ENCODE measurements around the gene OSBP2. TPM values are rescaled to one million over a fixed set of nuclear protein-coding genes. Genes with fewer than 3 reads are reported as not detected.

Gene OSBP2
- total RNA-seq, 1 experiment from 2014 or later = 7.1 TPM

GRCh38 chr22:30648825-30649224, 45.8 kb upstream of the OSBP2 start:
- peak overlapping the region; percentile 30; the same call in 1 of the 2 replicates for H3K27ac ChIP-seq
- H3K4me1 ChIP-seq (replicated peaks; ENCODE audit: insufficient read depth) = peaks cover 15% of the 10 kb centered on the region
- peak overlapping the region; percentile 56 for H3K4me2 ChIP-seq
- H3K9me2 ChIP-seq (ENCODE audit: insufficient read depth) = no peaks in the 10 kb centered on the region
- H3K36me3 ChIP-seq (ENCODE audit: low read depth) = no peaks in the 10 kb centered on the region
- peaks cover 11% of the 10 kb centered on the region; the same call in 1 of the 2 replicates for H3F3A ChIP-seq (ENCODE audit: insufficient read depth, low read depth)
- POLR2A ChIA-PET (ENCODE audit: unreplicated experiment) = interaction anchor here (0.7 kb wide), 1 partner anchor 272 kb away, joined by 5 read pairs; no protein-coding TSS in a partner anchor
- TF ChIP-seq CTCF (conservative IDR thresholded peaks at IDR 0.05) (no peak), EZH2 (IDR thresholded peaks at IDR 0.05; ENCODE audit: low read depth) (no peak)
- H2AFZ ChIP-seq = no peak overlapping the region
- H3K79me2 ChIP-seq (ENCODE audit: low read depth) = no peaks in the 10 kb centered on the region
- H3K27me3 ChIP-seq (ENCODE audit: insufficient read depth, low read depth) = no peaks in the 10 kb centered on the region
- TSS peak; percentile 85 for BruUV-seq (replicated peaks)
- CTCF ChIA-PET = no interaction called here
- no peak for DNase-seq
- H3K4me3 ChIP-seq = no peak overlapping the region
- intact Hi-C loops (cut with micrococcal nuclease; ENCODE audit: unreplicated experiment) = no loop called here
- no peaks in the 10 kb centered on the region for H4K20me1 ChIP-seq (ENCODE audit: insufficient read depth)
- no peaks in the 10 kb centered on the region for H3K9me3 ChIP-seq (ENCODE audit: insufficient read depth, low read depth)

- Histone ChIP-seq H3K9me2 (ENCODE audit: insufficient read depth) (no peaks in the 10 kb centered on the region), H2AFZ (no peak overlapping the region), H3K4me2 (peak overlapping the region; percentile 56), H3K4me3 (no peak overlapping the region), H4K20me1 (ENCODE audit: insufficient read depth) (no peaks in the 10 kb centered on the region), H3K4me1 (replicated peaks; ENCODE audit: insufficient read depth) (peaks cover 15% of the 10 kb centered on the region), H3K27me3 (ENCODE audit: insufficient read depth, low read depth) (no peaks in the 10 kb centered on the region), H3K36me3 (ENCODE audit: low read depth) (no peaks in the 10 kb centered on the region), H3K9me3 (ENCODE audit: insufficient read depth, low read depth) (no peaks in the 10 kb centered on the region), H3F3A (ENCODE audit: insufficient read depth, low read depth) (peaks cover 11% of the 10 kb centered on the region; the same call in 1 of the 2 replicates), H3K27ac (peak overlapping the region; percentile 30; the same call in 1 of the 2 replicates), H3K79me2 (ENCODE audit: low read depth) (no peaks in the 10 kb centered on the region)
- POLR2A ChIA-PET (ENCODE audit: unreplicated experiment) = interaction anchor here (0.6 kb wide), 1 partner anchor 134 kb away, joined by 3 read pairs; no protein-coding TSS in a partner anchor
- BruUV-seq (replicated peaks) = no TSS peak
- DNase-seq = peak; percentile 86 to 90
- intact Hi-C loops (cut with micrococcal nuclease; ENCODE audit: unreplicated experiment) = no loop called here
- TF ChIP-seq CTCF (conservative IDR thresholded peaks at IDR 0.05) = no peak; the same call in 1 of the 2 replicates
- no peak for TF ChIP-seq EZH2 (IDR thresholded peaks at IDR 0.05; ENCODE audit: low read depth)
- CTCF ChIA-PET = interaction anchor here (1.1 kb wide), 1 partner anchor 17 kb away, joined by 3 read pairs; no protein-coding TSS in a partner anchor
Measured at GRCh38 chr22:30649430-30650007, 45.2 kb upstream of the OSBP2 start.

GRCh38 chr22:30650508-30651116, 44.1 kb upstream of the OSBP2 start:
- Histone ChIP-seq H2AFZ (no peak overlapping the region), H3K4me1 (replicated peaks; ENCODE audit: insufficient read depth) (peaks cover 15% of the 10 kb centered on the region), H4K20me1 (ENCODE audit: insufficient read depth) (no peaks in the 10 kb centered on the region), H3K27ac (no peak overlapping the region), H3K9me2 (ENCODE audit: insufficient read depth) (no peaks in the 10 kb centered on the region), H3K79me2 (ENCODE audit: low read depth) (no peaks in the 10 kb centered on the region), H3F3A (ENCODE audit: insufficient read depth, low read depth) (peaks cover 11% of the 10 kb centered on the region; the same call in 1 of the 2 replicates), H3K4me2 (no peak overlapping the region), H3K27me3 (ENCODE audit: insufficient read depth, low read depth) (no peaks in the 10 kb centered on the region), H3K9me3 (ENCODE audit: insufficient read depth, low read depth) (no peaks in the 10 kb centered on the region), H3K36me3 (ENCODE audit: low read depth) (no peaks in the 10 kb centered on the region), H3K4me3 (no peak overlapping the region)
- intact Hi-C loops (cut with micrococcal nuclease; ENCODE audit: unreplicated experiment) = no loop called here
- ChIA-PET CTCF (interaction anchor here (0.6 to 1.1 kb wide), 2 partner anchors 16 to 105 kb away, joined by 3 read pairs; no protein-coding TSS in a partner anchor), POLR2A (ENCODE audit: unreplicated experiment) (no interaction called here)
- no peak for TF ChIP-seq CTCF (conservative IDR thresholded peaks at IDR 0.05)
- TF ChIP-seq EZH2 (IDR thresholded peaks at IDR 0.05; ENCODE audit: low read depth) = no peak
- DNase-seq = no peak
- BruUV-seq (replicated peaks) = no TSS peak

All from PC-9 (cell line).